ENCODE results near the gene FGFR3.

Gene FGFR3

DNA sequence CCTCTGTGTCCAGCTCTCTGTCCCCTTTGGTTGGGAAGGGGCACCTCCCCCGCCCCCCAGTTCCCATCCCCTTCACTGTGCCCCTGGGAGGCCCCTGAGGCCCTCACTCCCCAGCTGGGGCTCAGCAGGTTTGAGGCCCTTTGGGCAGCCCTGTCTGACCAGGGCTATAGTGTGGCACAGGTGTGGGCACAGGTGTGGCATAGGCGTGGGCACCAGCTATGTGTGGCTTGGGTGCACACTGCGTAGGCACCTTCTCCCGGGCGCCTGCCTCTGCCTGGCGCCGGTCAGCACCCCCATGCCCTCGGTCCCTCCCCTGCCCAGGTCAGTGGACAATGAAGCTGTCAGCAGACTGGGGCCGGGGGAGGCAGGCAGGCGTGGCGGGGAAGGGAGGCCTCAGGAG, 7.5 kb upstream of the FGFR3 start:
- no peak overlapping the region for H3K4me3 ChIP-seq (ENCODE audit: control insufficient read depth, low read depth, low read length)
- no peak for DNase-seq (ENCODE audit: low read depth)
- TF ChIP-seq, protein P1, sequence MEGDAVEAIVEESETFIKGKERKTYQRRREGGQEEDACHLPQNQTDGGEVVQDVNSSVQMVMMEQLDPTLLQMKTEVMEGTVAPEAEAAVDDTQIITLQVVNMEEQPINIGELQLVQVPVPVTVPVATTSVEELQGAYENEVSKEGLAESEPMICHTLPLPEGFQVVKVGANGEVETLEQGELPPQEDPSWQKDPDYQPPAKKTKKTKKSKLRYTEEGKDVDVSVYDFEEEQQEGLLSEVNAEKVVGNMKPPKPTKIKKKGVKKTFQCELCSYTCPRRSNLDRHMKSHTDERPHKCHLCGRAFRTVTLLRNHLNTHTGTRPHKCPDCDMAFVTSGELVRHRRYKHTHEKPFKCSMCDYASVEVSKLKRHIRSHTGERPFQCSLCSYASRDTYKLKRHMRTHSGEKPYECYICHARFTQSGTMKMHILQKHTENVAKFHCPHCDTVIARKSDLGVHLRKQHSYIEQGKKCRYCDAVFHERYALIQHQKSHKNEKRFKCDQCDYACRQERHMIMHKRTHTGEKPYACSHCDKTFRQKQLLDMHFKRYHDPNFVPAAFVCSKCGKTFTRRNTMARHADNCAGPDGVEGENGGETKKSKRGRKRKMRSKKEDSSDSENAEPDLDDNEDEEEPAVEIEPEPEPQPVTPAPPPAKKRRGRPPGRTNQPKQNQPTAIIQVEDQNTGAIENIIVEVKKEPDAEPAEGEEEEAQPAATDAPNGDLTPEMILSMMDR (IDR thresholded peaks at IDR 0.05; ENCODE audit: control insufficient read depth, insufficient read depth, low read depth, low read length, missing control alignments): no peak

DNA sequence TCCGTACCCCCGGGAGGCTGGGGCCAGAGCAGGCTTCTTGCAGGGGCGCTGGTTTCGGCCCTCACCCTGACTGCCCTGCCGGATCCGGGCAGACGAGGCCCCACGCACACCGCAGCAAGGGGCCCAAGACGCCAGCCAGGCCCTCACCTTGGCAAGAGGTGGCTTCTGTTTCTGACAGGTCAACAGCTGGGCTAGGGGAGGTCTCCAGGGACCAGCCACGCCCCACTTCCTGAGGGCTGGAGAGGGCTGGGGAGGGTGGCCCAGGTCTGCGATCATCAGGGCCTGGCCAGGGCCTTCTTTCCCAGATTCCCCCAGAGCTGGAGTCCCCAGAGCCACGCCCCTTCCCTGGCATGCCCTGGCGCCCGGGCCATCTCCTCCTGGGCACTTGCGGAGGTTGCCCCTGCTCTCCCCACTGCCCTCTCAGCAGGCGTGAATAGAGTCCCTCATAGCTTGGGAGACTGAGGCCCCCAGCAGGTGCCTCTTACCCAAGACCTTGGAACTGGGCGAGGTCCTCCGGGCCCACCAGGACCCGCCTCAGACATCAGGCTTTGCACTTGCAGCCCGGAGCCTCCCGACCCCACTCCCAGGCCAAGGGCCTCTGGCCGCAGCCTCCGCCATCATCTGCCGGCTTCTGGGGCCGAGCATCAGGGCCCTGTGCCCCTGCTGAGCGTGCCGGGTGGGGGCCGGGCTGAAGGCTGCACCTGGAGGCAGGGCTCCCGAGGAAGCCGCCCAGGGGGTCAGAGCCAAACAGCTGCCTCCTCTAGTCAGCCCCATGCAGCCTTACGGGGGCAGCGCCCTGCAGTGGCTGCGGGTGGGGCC, 6.3 kb upstream of the FGFR3 start:
- TF ChIP-seq, protein P1 (IDR thresholded peaks at IDR 0.05; ENCODE audit: control insufficient read depth, insufficient read depth, low read depth, low read length, missing control alignments): no peak
- DNase-seq (ENCODE audit: low read depth): no peak
- no peak overlapping the region for H3K4me3 ChIP-seq (ENCODE audit: control insufficient read depth, low read depth, low read length)

DNA sequence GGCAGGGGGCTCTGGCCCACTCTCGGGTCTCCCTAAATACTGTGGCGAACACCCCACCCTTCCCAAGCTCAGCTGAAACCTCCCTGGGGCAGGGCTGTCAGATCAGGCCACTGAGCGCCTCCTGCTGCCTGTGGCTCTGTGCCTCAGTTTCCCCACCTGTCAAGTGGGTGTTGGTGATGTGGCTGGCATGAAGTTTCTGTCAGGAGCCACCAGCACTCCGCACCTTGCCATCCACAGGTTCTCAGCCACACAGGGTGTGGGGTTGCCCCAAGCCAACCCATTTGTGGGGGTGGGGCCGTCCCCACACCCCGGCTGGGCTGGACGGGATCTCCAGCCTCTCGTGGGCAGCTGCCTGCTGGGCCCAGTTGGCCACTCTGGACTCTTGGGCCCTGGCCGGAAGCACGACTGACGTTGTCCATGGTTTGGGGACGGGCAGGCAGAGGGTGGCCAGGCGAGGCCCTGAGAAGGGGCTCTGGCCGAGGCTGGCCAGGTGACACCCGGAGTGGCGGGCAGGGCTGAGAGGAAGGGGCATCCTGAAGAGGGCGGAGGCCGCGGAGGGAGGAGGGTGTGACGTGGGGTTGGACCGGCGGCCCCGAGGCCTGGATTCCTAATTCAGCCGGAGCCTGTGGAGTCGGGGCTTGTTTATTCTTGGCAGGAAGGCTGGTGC, 5.5 kb upstream of the FGFR3 start:
- no peak for DNase-seq (ENCODE audit: low read depth)
- H3K4me3 ChIP-seq (ENCODE audit: control insufficient read depth, low read depth, low read length): no peak overlapping the region
- TF ChIP-seq, protein P1 (IDR thresholded peaks at IDR 0.05; ENCODE audit: control insufficient read depth, insufficient read depth, low read depth, low read length, missing control alignments): no peak

DNA sequence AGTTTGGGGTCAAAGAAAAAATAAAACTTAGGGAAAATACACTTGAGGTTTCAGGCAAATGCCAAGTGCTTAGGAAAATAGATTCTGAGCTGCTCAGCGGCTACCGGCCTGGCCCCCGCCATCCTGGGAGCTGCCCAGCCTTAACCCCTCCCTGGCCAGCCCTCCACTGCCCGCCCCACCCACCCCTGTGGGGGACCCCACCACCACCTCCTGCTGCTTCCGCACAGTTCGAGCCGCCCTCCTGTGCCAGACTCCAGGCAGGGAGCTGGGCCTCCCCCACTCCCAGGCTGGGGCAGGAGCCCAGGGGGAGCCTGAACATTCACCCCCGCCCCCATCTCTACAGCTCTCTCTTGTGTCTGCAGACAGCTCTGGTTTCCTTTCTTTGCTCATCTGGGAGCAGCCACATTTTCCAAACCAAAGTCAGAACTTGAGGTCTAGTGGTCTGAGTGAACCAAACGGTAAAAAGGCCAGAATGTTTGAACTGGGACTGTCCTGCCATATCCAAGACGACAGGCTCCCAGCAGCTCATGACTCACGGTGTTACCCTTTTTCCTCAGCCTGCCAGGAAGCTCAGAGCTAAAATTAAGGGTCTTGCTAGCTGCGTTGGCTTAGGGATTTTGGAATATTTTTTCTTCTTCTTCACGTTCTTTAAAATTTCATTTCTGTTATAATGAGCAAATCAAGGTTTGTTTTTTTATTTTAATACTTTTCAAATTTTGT, 4.7 kb upstream of the FGFR3 start:
- no peak overlapping the region for H3K4me3 ChIP-seq (ENCODE audit: control insufficient read depth, low read depth, low read length)
- no peak for DNase-seq (ENCODE audit: low read depth)
- TF ChIP-seq, protein P1 (IDR thresholded peaks at IDR 0.05; ENCODE audit: control insufficient read depth, insufficient read depth, low read depth, low read length, missing control alignments): no peak

DNA sequence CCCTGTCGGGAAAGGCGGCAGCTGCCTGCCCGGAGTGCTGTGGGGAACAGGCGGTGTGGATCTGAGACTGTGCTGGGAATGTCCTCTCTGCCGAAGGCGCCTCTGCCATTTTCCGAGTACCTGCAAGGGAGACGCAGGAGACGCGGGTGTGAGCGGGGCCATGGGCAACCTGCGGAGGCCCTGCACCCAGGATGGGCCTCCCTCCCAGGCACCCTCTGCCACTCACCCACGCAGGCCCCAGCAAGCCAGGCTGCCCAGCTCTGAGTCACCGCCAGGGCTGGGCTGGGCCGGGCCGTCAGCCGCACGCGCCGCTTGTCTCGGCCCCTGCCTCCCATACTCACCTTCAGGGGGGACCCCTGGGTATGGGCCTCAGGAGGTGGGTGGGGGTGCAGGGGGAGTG, 3.5 kb upstream of the FGFR3 start:
- TF ChIP-seq, protein P1 (IDR thresholded peaks at IDR 0.05; ENCODE audit: control insufficient read depth, insufficient read depth, low read depth, low read length, missing control alignments): no peak

DNA sequence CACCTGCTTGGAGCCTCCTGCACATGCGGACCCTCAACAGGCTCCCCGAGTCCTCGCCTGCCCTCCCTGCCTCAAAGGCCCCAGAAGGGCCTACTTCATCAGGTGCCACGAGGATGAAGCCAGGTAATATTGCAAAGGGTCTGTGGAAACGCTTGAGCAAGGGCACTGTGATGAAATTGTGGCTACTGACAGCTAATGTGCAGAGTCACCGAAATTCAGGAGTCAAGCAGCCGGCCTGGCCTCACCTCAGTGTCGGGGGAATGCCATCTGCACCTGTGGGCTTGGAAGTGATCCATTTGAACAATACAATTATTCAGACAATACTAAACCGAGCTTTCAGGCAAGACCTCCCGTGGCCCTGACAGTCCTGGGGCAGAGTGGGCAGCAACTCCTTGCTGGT, 3.1 kb upstream of the FGFR3 start:
- DNase-seq (ENCODE audit: low read depth): no peak
- no peak overlapping the region for H3K4me3 ChIP-seq (ENCODE audit: control insufficient read depth, low read depth, low read length)
- TF ChIP-seq, protein P1 (IDR thresholded peaks at IDR 0.05; ENCODE audit: control insufficient read depth, insufficient read depth, low read depth, low read length, missing control alignments): no peak

More for the DNA sequence above, 3.5 kb upstream of the FGFR3 start:
- DNase-seq (ENCODE audit: low read depth): no peak
- no peak overlapping the region for H3K4me3 ChIP-seq (ENCODE audit: control insufficient read depth, low read depth, low read length)

All from AG09309 (cell line).